ENCODE data around the gene SCNN1A.

GRCh38 chr12:6330192-6330591, 45.2 kb downstream of the SCNN1A start:
- TF ChIP-seq ISL1 (CRISPR knock-in tag; IDR thresholded peaks at IDR 0.05) (no peak), PATZ1 (CRISPR knock-in tag; IDR thresholded peaks at IDR 0.05; ENCODE audit: borderline replicate concordance) (no peak), CSDC2 (CRISPR knock-in tag; IDR thresholded peaks at IDR 0.05) (no peak)
